GM12891 (cell line): Measurements from ENCODE around the gene PEF1.

Experiments
- POLR2A ChIP-seq: IDR thresholded peaks from 2 replicates; pipeline ENCODE4 v1.6.1; 2011; ENCODE audit warnings: low read depth, low read length, control low read depth
- POLR2AphosphoS5 ChIP-seq: IDR thresholded peaks from 2 replicates; pipeline ENCODE4 v1.6.1; 2011; ENCODE audit warnings: low read depth, low read length, control low read depth
- TAF1 ChIP-seq: IDR thresholded peaks from 2 replicates; pipeline ENCODE4 v1.6.1; 2011; ENCODE audit warnings: low read depth, low read length, control low read depth

DNA sequence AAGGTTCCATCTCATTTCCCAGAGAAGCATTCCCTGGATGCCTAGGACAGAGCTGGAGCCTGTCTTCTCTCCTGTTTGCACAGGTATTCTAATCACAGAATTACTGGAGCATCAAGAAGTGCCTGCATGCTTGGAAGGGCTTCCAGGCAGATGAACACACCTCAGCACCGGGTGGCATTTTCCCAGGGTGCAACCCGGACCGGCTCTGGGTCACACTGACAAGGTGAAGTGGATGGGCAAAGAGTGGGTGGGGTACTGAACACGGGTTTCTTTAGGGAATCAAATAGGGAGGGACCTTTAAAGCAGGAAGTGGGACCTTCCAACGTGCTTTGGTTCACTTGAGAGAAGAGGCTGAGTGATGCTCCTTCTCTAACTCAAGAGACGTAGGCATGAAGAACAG is 7.1 kb upstream of the PEF1 start:
- TF ChIP-seq POLR2A = no peak
- no peak for TF ChIP-seq TAF1
- no peak for TF ChIP-seq POLR2AphosphoS5
